Measurements from ENCODE around the gene F12. TPM values are rescaled to one million over a fixed set of nuclear protein-coding genes. Genes with fewer than 3 reads are reported as not detected.

The F12 gene
- total RNA-seq = 7.4 TPM

DNA sequence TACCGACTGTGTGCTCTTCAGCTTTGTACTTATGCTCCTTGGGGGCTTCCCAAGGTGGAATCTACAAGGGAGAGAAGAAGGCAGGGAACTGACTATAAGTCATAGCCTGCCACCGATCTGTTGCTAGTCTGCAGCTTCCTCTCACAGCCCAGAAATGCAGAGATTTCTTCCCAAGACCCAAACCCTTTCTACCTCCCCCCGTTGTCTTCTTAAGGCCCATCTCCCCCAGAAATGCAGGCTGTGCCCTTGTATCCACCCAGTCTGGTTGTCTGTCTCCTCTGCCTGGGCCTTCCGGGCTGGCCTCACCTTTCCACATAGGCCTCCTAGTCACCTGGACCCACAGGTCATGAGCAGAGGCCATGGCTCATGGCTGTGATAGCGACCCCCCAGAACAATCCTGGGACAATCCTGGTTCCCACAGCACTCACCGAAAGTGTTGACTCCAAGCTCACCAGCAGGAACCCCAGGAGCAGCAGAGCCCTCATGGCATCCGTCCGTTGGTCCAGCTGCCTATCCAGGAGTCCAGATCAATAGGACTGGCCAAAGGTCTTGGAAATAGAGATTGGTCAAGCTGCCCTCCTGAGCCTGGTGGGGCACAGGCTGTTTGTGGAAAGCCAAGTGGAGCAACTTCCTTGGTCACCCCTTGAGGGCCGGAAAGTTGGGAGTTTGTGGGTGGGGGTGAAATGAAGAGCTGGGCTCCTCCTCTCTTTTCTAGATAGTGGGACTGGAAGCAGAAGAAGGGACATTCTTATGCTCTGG lies at the start of gene F12:
F12 (minus strand) TSS at position 522 of the 759 bp plus-strand sequence; CDS start at position 485, 37 bp downstream.

DNA sequence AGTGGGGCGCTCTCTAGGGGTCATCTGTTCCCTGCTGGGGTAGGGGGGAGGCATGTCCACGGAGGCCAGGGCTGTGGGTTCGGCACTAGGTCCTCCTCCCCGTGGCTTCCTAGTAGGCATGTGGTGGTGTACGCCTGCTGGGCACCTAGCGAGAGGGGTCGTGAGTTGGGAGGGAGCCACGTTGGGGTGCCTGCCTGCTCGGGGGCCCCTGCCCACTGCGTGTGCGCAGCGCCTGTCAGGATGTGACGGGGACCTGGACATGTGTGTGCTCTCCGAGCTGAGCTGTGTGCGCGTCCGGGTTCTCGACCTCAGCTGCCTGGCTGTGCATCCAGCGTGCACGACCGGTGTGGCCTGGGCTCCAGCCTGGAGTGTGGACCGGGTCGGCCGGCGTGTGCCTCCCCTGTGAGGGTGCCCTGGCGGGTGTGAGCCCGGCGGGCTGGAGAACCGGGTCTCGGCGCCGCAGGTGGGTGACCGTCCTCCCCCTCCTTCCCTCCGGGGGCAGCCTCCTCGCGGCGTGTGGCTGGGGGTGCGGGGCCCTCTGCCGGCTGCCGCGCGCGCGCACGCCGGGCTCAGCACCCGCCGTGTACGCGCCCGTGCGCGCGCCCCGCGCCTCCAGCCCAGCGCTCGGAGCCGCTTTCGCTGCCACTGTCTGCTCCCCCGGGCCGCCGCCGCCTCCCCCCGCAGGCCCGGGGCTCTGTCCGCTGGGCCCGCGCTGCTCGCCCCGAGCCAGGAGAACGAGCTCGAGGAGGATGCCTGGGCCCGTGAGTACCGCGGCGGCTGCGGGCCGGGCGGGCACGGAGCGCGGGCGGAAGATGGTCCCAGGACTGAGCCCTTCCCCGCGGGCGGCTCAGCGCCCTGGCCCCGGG lies 37.1 kb upstream of the F12 start, which contains the start of gene PRR7:
PRR7 (plus strand) TSS at position 615 of the 866 bp plus-strand sequence. CDS start 8,254 bp downstream, outside the sequence.

DNA sequence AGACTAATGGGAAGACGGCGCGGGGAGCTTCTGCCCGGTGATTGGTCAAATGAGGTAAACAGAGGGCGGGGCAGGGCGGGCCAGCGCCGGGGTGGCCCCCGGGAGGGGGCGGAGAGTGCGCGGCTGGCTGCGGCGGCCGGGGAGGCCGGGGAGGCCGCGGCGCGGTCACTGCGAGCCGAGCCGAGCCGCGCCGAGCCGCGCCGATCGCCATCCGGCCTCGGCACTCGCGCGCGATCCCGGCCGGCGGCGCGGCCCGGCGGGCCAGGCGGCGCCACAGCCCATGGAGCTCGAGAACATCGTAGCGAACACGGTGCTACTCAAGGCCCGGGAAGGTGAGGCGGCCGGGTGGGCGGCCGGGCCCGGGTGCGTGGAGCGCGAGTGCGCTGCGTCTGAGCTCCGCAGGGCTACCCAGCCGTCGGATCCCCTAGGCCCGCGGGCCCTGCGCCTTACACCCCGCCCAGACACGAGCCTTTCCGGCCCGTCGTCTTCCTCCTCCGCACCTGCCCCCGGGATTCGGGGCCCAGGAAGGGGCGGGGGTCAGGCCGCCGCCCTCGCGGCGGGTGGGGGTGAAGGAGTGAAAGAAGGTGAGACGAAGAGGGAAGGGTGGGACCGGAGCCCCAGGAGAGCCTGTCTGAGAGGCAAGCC lies 17.3 kb upstream of the F12 start, which contains the start of gene GRK6:
GRK6 (plus strand) TSS at position 111 of the 645 bp plus-strand sequence; CDS start at position 281, 170 bp downstream.

DNA sequence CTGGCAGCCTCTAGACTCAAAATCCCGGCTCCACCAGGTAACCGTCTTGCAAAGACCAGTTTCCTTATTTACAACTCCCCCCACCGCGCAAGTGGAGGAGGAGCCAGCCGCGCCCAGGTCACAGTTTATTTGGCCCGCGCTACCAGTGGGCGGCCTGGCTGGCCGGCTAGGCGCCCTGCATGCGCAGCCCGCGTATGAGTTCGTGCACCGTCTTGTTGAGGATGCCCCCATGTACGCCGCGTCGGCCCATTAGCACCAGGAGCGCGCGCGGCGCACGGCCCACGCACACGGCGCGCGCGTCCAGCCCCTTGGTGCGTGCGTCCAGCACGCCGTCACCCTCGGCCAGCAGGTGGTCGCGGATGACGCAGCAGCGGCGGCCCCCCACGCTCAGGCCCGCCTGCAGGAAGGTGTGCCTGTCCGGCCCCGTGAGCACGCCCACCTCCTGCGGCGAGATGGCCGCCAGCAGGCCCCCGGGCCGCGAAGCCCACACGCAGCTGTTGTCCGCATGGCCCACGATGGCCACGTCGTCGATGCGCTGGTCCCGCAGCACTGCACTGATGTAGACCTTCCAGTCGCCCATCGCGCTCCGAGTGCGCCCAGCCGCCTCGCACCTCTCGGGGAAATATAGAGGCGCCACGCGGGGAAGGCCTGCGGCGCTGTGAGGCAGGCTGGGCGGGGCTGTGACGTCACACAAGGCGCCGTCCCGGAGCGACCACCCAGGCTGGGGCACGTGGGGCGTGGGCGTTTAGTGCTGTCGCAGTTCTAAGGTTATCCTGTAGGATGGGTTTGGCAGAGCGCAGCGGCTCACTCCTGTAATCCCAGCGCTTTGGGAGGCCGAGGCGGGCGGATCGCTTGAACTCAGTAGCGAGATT lies 9.1 kb downstream of the F12 start, which contains the start of gene PFN3:
PFN3 (minus strand) TSS at position 665 of the 872 bp plus-strand sequence; CDS start at position 580, 85 bp downstream.

DNA sequence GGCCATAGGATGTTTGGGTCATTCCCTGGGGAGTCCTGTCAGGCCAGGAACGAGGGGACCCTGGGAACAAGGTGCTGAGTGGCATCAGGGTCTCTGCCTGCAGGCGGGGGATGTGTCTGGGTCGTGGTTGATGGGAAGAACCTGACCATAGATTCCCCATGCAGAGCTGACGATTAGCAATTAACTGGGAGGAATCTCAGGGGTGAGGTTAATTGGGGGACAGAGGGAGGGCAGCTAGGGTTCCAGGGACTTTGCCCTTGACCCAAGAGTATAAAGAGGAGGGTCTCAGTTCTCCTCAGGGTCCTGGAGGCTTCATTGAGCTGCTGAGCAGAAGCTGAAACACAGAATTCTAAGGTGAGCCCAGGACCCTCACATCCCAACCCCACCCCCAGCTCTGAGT lies 25.2 kb downstream of the F12 start, which contains the start of gene SLC34A1:
SLC34A1 (plus strand) TSS at position 301 of the 400 bp plus-strand sequence. CDS start 1,308 bp downstream, outside the sequence.

DNA sequence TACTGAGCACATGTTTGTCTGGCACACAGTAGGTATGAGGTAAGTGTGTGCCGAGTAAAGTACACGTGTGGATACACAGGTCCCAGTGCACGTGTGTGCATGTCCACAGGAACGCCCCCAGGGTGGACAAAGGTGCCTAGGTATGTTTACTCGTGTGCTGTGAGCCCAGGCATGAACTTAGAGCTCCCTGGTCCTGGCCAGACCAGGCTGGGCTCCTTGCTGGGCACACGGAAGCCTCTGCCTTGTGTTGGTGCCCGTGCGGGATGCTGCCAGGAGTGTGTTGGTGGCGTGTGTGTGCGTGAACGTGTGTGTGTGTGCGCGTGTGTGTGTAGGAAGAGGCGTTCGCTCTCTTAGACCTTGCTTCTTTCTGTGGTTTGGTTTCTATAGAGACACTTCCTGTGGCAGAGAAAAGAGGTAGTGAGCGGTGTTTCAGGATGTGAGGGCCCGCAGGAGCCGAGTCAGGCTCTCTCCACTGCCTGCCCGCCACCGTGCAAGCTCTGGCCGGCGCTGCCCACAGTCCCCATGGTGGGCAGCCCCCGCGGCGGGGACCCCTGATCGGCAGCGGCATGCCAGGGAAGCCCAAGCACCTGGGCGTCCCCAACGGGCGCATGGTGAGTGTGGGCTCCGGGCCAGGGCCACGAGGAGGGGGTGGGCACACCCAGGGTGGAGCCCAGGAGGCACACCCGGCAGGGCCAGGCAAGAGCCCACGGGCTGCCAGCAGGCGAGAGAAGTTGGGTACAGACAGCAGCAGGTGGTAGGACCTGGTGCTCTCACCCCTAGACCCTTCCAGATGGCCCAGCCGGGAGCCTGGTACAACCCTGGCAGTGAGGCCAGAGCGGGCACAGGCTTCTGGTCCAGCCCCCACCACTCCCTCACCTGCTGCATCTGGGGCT lies 51.7 kb downstream of the F12 start, which contains the start of gene RGS14:
RGS14 (plus strand) TSS at position 466 of the 893 bp plus-strand sequence; CDS start at position 567, 101 bp downstream.

Other genes with a start within 250 kb of the F12 start
- 15.2 TPM for gene RAB24, start 105.8 kb downstream of the F12 start, total RNA-seq
- 48.2 TPM for gene PRELID1, start 105.8 kb downstream of the F12 start, total RNA-seq
- 4.4 TPM for gene MXD3, start 97.7 kb downstream of the F12 start, total RNA-seq
- gene LMAN2, start 57.9 kb downstream of the F12 start, total RNA-seq = 90.0 TPM
- gene RGS14, start 51.6 kb downstream of the F12 start, total RNA-seq = 10.1 TPM
- gene SLC34A1, start 25.1 kb downstream of the F12 start, total RNA-seq = not detected
- not detected for gene PFN3, start 8.9 kb downstream of the F12 start, total RNA-seq
- 25.4 TPM for gene GRK6, start 17.1 kb upstream of the F12 start, total RNA-seq
- 17.1 TPM for gene PRR7, start 37.2 kb upstream of the F12 start, total RNA-seq
- gene DBN1, start 64.1 kb upstream of the F12 start, total RNA-seq = 161 TPM
- gene PDLIM7, start 88.0 kb upstream of the F12 start, total RNA-seq = 8.1 TPM
- gene DOK3, start 100.3 kb upstream of the F12 start, total RNA-seq = 4.4 TPM
- 68.3 TPM for gene DDX41, start 107.4 kb upstream of the F12 start, total RNA-seq
- 40.1 TPM for gene FAM193B, start 145.0 kb upstream of the F12 start, total RNA-seq
- gene TMED9, start 182.6 kb upstream of the F12 start, total RNA-seq = 44.8 TPM
- gene B4GALT7, start 190.6 kb upstream of the F12 start, total RNA-seq = 18.9 TPM